Fibroblast of lung (primary cell): Measurements from ENCODE around the gene TXNDC16. TPM values are rescaled to one million over a fixed set of nuclear protein-coding genes. Genes with fewer than 3 reads are reported as not detected.
"Not testable (repeated sequence)": the region's sequence is repeated elsewhere in the genome, so short reads cannot be mapped to it uniquely, and the experiment has no call there.

Experiments
- DNase-seq, 2 donors: peaks; one replicate each; pipeline versions ENCODE4 v3.0.0 to v3.0.0-alpha.2; 2010; ENCODE audit warnings: low read depth in 2 of 2
- H2AFZ ChIP-seq: 2 replicates; pipeline ENCODE4 v1.5.1; 2012; ENCODE audit warnings: low read length, control low read depth, inconsistent platforms
- H3K27ac ChIP-seq: 2 replicates; pipeline ENCODE4 v1.5.1; 2011; ENCODE audit warnings: low read length, control low read depth; ENCODE audit not compliant: insufficient read depth
- H3K27me3 ChIP-seq: 2 replicates; pipeline ENCODE4 v1.5.1; 2011; ENCODE audit warnings: mild to moderate bottlenecking, low read length; ENCODE audit not compliant: control insufficient read depth, insufficient read depth
- H3K36me3 ChIP-seq: 2 replicates; pipeline ENCODE4 v1.5.1; 2011; ENCODE audit warnings: low read length; ENCODE audit not compliant: control insufficient read depth, insufficient read depth
- H3K4me1 ChIP-seq: 2 replicates; pipeline ENCODE4 v1.5.1; 2011; ENCODE audit warnings: low read length; ENCODE audit not compliant: control insufficient read depth, insufficient read depth; ENCODE audit errors: extremely low read depth
- H3K4me2 ChIP-seq: 2 replicates; pipeline ENCODE4 v1.5.1; 2011; ENCODE audit warnings: low read length, control low read depth; ENCODE audit not compliant: insufficient read depth; ENCODE audit errors: extremely low read depth
- H3K4me3 ChIP-seq, 4 experiments: fragments of 200-600 bp in 1 of 4; sonication (generic) in 1 of 4; replicated peaks in 1 of 4; 2 replicates each; pipeline ENCODE4 v1.5.1; 2011 to 2016; ENCODE audit warnings: low read length in 4 of 4, low read depth in 3 of 4, mild to moderate bottlenecking in 3 of 4, control low read depth in 2 of 4, inconsistent platforms in 1 of 4, mixed read lengths in 1 of 4; ENCODE audit not compliant: insufficient read depth in 1 of 4; ENCODE audit errors: control extremely low read depth in 1 of 4
- H3K79me2 ChIP-seq: 2 replicates; pipeline ENCODE4 v1.5.1; 2012; ENCODE audit warnings: mild to moderate bottlenecking, low read length, inconsistent platforms; ENCODE audit not compliant: control insufficient read depth, insufficient read depth
- H3K9ac ChIP-seq: 2 replicates; pipeline ENCODE4 v1.5.1; 2011; ENCODE audit warnings: mild to moderate bottlenecking, low read length, control low read depth; ENCODE audit not compliant: insufficient read depth
- H3K9me3 ChIP-seq: 2 replicates; pipeline ENCODE4 v1.5.1; 2012; ENCODE audit warnings: low read depth, low read length; ENCODE audit not compliant: control insufficient read depth, insufficient read depth
- H4K20me1 ChIP-seq: 2 replicates; pipeline ENCODE4 v1.5.1; 2011; ENCODE audit warnings: low read length; ENCODE audit not compliant: control insufficient read depth, insufficient read depth; ENCODE audit errors: extremely low read depth
- CTCF ChIP-seq, 2 donors: IDR thresholded peaks in 1 of 2; conservative IDR thresholded peaks in 1 of 2; 1 replicate in 1 of 2; 2 replicates in 1 of 2; pipeline ENCODE4 v1.5.1; 2011 to 2012; ENCODE audit warnings: low read length in 2 of 2, control low read depth in 1 of 2, inconsistent platforms in 1 of 2, low read depth in 1 of 2, mild to moderate bottlenecking in 1 of 2
- EZH2 ChIP-seq: IDR thresholded peaks from 2 replicates; pipeline ENCODE4 v1.5.1; 2012; ENCODE audit warnings: low read length, control low read depth, mild to moderate bottlenecking; ENCODE audit errors: missing control alignments
- polyA plus RNA-seq, 2 donors: library from polyadenylated mRNA; depleted of rRNA in 1 of 2; stranded (reverse) in 1 of 2; unstranded in 1 of 2; fragments of >200 nt; gene quantifications; 2 replicates each; pipeline ENCODE4 v1.2.1, GENCODE V29; 2011 to 2012; ENCODE audit warnings: missing spikeins in 1 of 2
- total RNA-seq: library from RNA; depleted of rRNA; stranded (reverse); fragments of >200 nt; gene quantifications from 2 replicates; pipeline ENCODE4 v1.2.1, GENCODE V29; 2014

TXNDC16 gene
- total and polyA plus RNA-seq, 2 donors (not counting 1 experiment from before 2014, with no cell fraction given), result 3.0 to 6.6 TPM

GRCh38 chr14:52473557-52473956 lies 78.7 kb downstream of the TXNDC16 start:
- H4K20me1 ChIP-seq, result no peaks in the 10 kb centered on the region
- no peaks in the 10 kb centered on the region for H3K36me3 ChIP-seq
- no peak overlapping the region for H2AFZ ChIP-seq
- no peak overlapping the region for H3K4me2 ChIP-seq
- no peaks in the 10 kb centered on the region for H3K27me3 ChIP-seq
- TF ChIP-seq EZH2, result no peak
- TF ChIP-seq CTCF (conservative IDR thresholded peaks at IDR 0.05 in 1 of 2, IDR thresholded peaks at IDR 0.05 in 1 of 2; ENCODE audit: low read depth in 1 of 2, low read length in 2 of 2), result no peak
- H3K9ac ChIP-seq, result no peak overlapping the region
- H3K4me3 ChIP-seq, result no peak overlapping the region
- no peaks in the 10 kb centered on the region for H3K9me3 ChIP-seq
- no peak overlapping the region for H3K27ac ChIP-seq
- H3K79me2 ChIP-seq, result no peaks in the 10 kb centered on the region
- DNase-seq, result peak; percentile 40 to 71
- no peaks in the 10 kb centered on the region for H3K4me1 ChIP-seq

- Histone ChIP-seq H2AFZ (no peak overlapping the region), H3K4me1 (no peaks in the 10 kb centered on the region), H3K9ac (no peak overlapping the region), H3K9me3 (no peaks in the 10 kb centered on the region), H3K4me3 (no peak overlapping the region), H3K27ac (no peak overlapping the region), H3K36me3 (no peaks in the 10 kb centered on the region), H4K20me1 (no peaks in the 10 kb centered on the region), H3K4me2 (no peak overlapping the region), H3K79me2 (no peaks in the 10 kb centered on the region), H3K27me3 (no peaks in the 10 kb centered on the region)
- no peak for DNase-seq
- TF ChIP-seq CTCF (conservative IDR thresholded peaks at IDR 0.05 in 1 of 2, IDR thresholded peaks at IDR 0.05 in 1 of 2; ENCODE audit: low read depth in 1 of 2, low read length in 2 of 2) (no peak), EZH2 (no peak)
These were observed 79.6 kb downstream of the TXNDC16 start for GRCh38 chr14:52472728-52473127.

GRCh38 chr14:52472251-52472650 lies 80.1 kb downstream of the TXNDC16 start:
- not testable (repeated sequence) for H3K27me3 ChIP-seq, H3K79me2 ChIP-seq, H3K27ac ChIP-seq, H3K9ac ChIP-seq, H3K9me3 ChIP-seq, H4K20me1 ChIP-seq, H2AFZ ChIP-seq, H3K36me3 ChIP-seq, H3K4me2 ChIP-seq, H3K4me1 ChIP-seq, DNase-seq, H3K4me3 ChIP-seq
